ENCODE results near the gene MPDZ. TPM values are rescaled to one million over a fixed set of nuclear protein-coding genes. Genes with fewer than 3 reads are reported as not detected.

Gene MPDZ
- total and polyA plus RNA-seq, 2 of the 13 experiments (the other 11 are each of a cell fraction or from before 2014, with no cell fraction given): 12.4 to 14.7 TPM

GRCh38 chr9:13140843-13141592 lies 138.5 kb downstream of the MPDZ start:
- ChIA-PET POLR2A (no interaction called here), CTCF (ENCODE audit: low intra/inter-chr PET ratio, low total read pairs) (interaction anchor here (0.7 kb wide), 1 partner anchor 53 kb away, joined by 4 read pairs; no protein-coding TSS in a partner anchor)
- intact Hi-C loops (cut with micrococcal nuclease; ENCODE audit: unreplicated experiment) (no loop called here), in situ Hi-C loops (cut with HindIII; ENCODE audit: extremely low pct_ligation_motif_present, low pct_unique_long_range_greater_than_20kb) (no loop called here)
- WGBS (ENCODE audit: low lambda C conversion rate): 90% methylated on average over 5 of the region's 5 CpGs
- TF ChIP-seq ZBTB3 (CRISPR knock-in tag; IDR thresholded peaks at IDR 0.05; ENCODE audit: borderline replicate concordance, low read depth) (no peak), ZSCAN9 (CRISPR knock-in tag; IDR thresholded peaks at IDR 0.05; ENCODE audit: borderline replicate concordance) (no peak), SP2 (CRISPR knock-in tag; IDR thresholded peaks at IDR 0.05) (no peak), HOXA7 (CRISPR knock-in tag; IDR thresholded peaks at IDR 0.05) (no peak), ATF7 (IDR thresholded peaks at IDR 0.05) (no peak), ATF7 (CRISPR knock-in tag; IDR thresholded peaks at IDR 0.05) (no peak), SIX1 (CRISPR knock-in tag; IDR thresholded peaks at IDR 0.05; ENCODE audit: borderline replicate concordance) (no peak), ZFYVE20 (CRISPR knock-in tag; IDR thresholded peaks at IDR 0.05; ENCODE audit: borderline replicate concordance, low read depth) (no peak), CEBPG (CRISPR knock-in tag; IDR thresholded peaks at IDR 0.05) (no peak), MIER2 (CRISPR knock-in tag; IDR thresholded peaks at IDR 0.05) (no peak), TRAFD1 (CRISPR knock-in tag; IDR thresholded peaks at IDR 0.05; ENCODE audit: borderline replicate concordance) (no peak), NR2F6 (IDR thresholded peaks at IDR 0.05) (no peak), NR2F6 (CRISPR knock-in tag; IDR thresholded peaks at IDR 0.05) (no peak), ZNF354B (CRISPR knock-in tag; IDR thresholded peaks at IDR 0.05) (no peak), ZNF143 (CRISPR knock-in tag; IDR thresholded peaks at IDR 0.05) (no peak), KLF11 (CRISPR knock-in tag; IDR thresholded peaks at IDR 0.05) (no peak), ATF1 (CRISPR knock-in tag; IDR thresholded peaks at IDR 0.05) (no peak), ZBTB34 (CRISPR knock-in tag; IDR thresholded peaks at IDR 0.05) (no peak), ZNF766 (CRISPR knock-in tag; IDR thresholded peaks at IDR 0.05; ENCODE audit: borderline replicate concordance) (no peak)
- no peak overlapping the region for H3K27ac ChIP-seq (ENCODE audit: extremely low read length, insufficient read depth, low read length)
- no peaks in the 10 kb centered on the region for H3K27me3 ChIP-seq (ENCODE audit: control insufficient read depth in 1 of 2, insufficient read depth in 2 of 2, low read length in 2 of 2)
- H4K20me1 ChIP-seq (ENCODE audit: insufficient read depth, low read length): no peaks in the 10 kb centered on the region
- no peaks in the 10 kb centered on the region for H3K9me3 ChIP-seq (ENCODE audit: low read length)
- no peak for DNase-seq (ENCODE audit: low spot score)
- no peaks in the 10 kb centered on the region for H3K79me2 ChIP-seq (ENCODE audit: insufficient read depth, low read length)
- H3K4me1 ChIP-seq (ENCODE audit: insufficient read depth, low read length): no peaks in the 10 kb centered on the region
- peak; percentile 8 for FAIRE-seq
- no peaks in the 10 kb centered on the region; a peak in 1 of 5 replicates for H3K36me3 ChIP-seq (replicated peaks in 1 of 2; ENCODE audit: control insufficient read depth in 1 of 2, insufficient read depth in 2 of 2, low read length in 2 of 2)
- H3K9ac ChIP-seq (ENCODE audit: insufficient read depth, low read depth, low read length): no peak overlapping the region
- BruUV-seq (replicated peaks): no TSS peak
- no peak overlapping the region for H2AFZ ChIP-seq (ENCODE audit: low read length)
- no peak overlapping the region for H3K4me3 ChIP-seq (replicated peaks in 1 of 3; ENCODE audit: insufficient read depth in 1 of 3, low read depth in 2 of 3, low read length in 3 of 3)
- no peak overlapping the region for H3K4me2 ChIP-seq (ENCODE audit: low read depth, low read length)
- ATAC-seq: no peak
